LNCaP clone FGC (cell line): ENCODE data around the gene STAT5B.

Source experiments
- DNase-seq: peaks from one replicate; pipeline ENCODE4 v3.0.0-alpha.2; 2011; ENCODE audit warnings: low read depth
- H3K4me3 ChIP-seq: 2 replicates; pipeline ENCODE4 v1.5.1; 2011; ENCODE audit warnings: mild to moderate bottlenecking, low read depth, low read length, control low read depth
- CTCF ChIP-seq: IDR thresholded peaks from 2 replicates; pipeline ENCODE4 v1.5.1; 2012; ENCODE audit warnings: mild to moderate bottlenecking; ENCODE audit not compliant: control insufficient read depth, insufficient read depth; ENCODE audit errors: extremely low read depth

Gene STAT5B

GRCh38 chr17:42202696-42203095, 73.5 kb downstream of the STAT5B start:
- DNase-seq = no peak
- TF ChIP-seq CTCF = no peak
- H3K4me3 ChIP-seq = no peak overlapping the region

DNA sequence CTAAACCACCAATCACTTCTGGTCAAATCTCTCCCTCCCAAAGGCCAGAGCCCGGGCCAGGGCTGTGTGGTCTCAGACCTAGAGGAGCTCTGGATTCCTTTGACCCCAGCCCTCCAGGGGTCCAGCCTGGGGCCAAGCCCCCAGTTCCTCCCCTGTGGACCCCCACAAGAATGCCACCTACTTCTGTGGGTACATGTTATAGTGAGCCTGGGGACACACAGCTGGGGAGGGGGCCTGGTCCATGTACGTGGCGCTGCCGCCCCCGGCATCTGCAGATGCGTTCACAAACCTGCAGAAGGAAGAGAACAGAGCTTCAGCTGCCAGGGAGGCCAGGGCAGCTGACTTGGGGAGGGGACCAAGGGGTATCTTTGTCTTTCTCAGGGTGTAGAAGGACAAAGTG, 74.0 kb downstream of the STAT5B start:
- H3K4me3 ChIP-seq = no peak overlapping the region
- no peak for DNase-seq
- no peak for TF ChIP-seq CTCF

DNA sequence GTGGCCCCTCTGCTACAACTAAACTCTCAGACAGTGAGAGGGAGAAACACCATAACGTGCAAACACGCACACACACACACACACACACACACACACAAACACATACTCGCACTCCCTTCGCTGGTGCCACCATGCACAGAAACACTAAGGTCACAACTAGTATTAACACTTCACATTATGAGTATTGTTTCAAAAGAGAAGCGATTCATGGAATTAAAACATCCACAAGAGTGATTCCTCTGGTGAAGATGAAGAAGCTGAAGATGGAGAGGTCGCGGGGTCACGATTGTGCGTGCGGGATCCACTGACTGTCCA, 74.8 kb downstream of the STAT5B start:
- TF ChIP-seq CTCF = no peak
- DNase-seq = no peak
- H3K4me3 ChIP-seq = no peak overlapping the region

- DNase-seq = no peak
- H3K4me3 ChIP-seq = no peak overlapping the region
These were observed 75.3 kb downstream of the STAT5B start for GRCh38 chr17:42200706-42201457.

DNA sequence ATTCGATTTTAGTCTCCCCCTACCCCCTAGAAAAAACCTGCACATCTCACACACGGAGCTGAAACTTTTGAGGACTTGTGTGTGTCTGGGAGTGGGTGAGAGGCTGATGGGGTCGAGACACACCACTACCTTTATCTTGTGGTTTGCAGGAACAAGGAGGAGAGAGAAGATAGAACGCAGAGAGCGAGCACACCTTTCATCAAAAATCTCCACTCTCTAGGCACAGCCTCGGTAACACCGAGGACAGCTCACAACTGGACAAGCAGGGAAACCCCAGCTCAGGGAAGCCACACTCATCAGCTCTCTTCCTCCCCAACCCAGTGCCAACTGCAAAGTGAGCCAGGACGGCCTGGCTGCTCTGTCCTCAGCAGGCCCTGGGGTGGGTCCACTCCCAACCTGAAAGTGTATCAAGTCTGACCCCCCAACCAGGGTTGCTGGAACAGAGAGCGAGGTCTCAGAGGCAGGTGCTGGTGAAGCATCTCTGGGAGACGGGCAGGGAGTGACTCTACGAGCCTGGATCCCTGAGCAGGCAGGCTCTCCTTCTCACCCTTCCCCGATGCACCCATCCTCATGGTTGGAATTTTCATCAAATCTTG, 76.7 kb downstream of the STAT5B start:
- DNase-seq = no peak
- H3K4me3 ChIP-seq = no peak overlapping the region
- TF ChIP-seq CTCF = no peak

More at GRCh38 chr17:42200706-42201457, 75.3 kb downstream of the STAT5B start:
- no peak for TF ChIP-seq CTCF

GRCh38 chr17:42198897-42199296, 77.3 kb downstream of the STAT5B start:
- no peak for TF ChIP-seq CTCF
- DNase-seq = no peak
- no peak overlapping the region for H3K4me3 ChIP-seq

DNA sequence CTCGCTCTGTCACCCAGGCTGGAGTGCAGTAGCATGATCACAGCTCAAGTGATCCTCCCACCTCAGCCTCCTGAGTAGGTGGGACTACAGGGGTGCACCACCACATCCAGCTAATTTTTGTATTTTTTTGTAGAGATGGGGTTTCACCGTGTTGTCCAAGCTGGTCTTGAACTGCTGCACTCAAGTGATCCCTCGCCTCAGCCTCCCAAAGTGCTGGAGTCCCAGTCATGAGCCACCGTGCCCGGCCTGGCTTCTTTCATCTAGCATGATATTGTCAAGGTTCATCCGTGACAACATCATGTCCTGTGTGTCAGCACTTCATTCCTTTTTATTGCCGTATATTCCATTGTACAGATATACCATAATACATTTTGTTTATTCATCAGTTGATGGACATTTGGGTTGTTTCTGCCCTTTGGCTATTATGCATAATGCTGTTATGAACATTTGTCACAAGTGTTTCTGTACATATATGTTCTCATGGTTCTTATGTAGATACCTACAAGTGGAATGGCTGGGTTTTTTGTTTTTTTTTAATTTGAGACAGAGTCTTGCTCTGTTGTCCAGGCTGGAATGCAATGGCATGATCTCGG, 78.5 kb downstream of the STAT5B start:
- TF ChIP-seq CTCF = no peak
- DNase-seq = no peak
- H3K4me3 ChIP-seq = no peak overlapping the region
